HL-60 (cell line): ENCODE results near the gene EFR3B.

Experiments
- DNase-seq, 2 experiments: peaks; one replicate each; pipeline ENCODE4 v3.0.0-alpha.2; 2010 to 2020; ENCODE audit warnings: low read depth in 1 of 2, low spot score in 1 of 2
- H3K27ac ChIP-seq: fragments of 250-450 bp; sonication (Bioruptor Pico); replicated peaks from 2 replicates; pipeline ENCODE4 v1.5.1; 2020; ENCODE audit warnings: mild to moderate bottlenecking, moderate library complexity
- H3K27me3 ChIP-seq: fragments of 250-450 bp; sonication (Bioruptor Pico); 2 replicates; pipeline ENCODE4 v1.5.1; 2021; ENCODE audit warnings: mild to moderate bottlenecking, moderate library complexity; ENCODE audit not compliant: insufficient read depth, poor library complexity, severe bottlenecking
- H3K4me3 ChIP-seq: replicated peaks from 2 replicates; pipeline ENCODE4 v1.5.1; 2011; ENCODE audit warnings: mild to moderate bottlenecking, control low read depth, low read length; ENCODE audit not compliant: insufficient read depth
- CTCF ChIP-seq: IDR thresholded peaks from one replicate; pipeline ENCODE4 v1.5.1; 2011; ENCODE audit warnings: low read length, control low read depth, inconsistent platforms; ENCODE audit not compliant: insufficient read depth
- GABPA ChIP-seq: IDR thresholded peaks from 2 replicates; pipeline ENCODE4 v1.6.1; 2012; ENCODE audit warnings: low read depth
- POLR2AphosphoS5 ChIP-seq: IDR thresholded peaks from 2 replicates; pipeline ENCODE4 v1.6.1; 2012; ENCODE audit warnings: low read depth
- REST ChIP-seq: IDR thresholded peaks from 2 replicates; pipeline ENCODE4 v1.6.1; 2012; ENCODE audit warnings: low read depth; ENCODE audit not compliant: insufficient replicate concordance
- SPI1 ChIP-seq: IDR thresholded peaks from 2 replicates; pipeline ENCODE4 v1.6.1; 2012; ENCODE audit warnings: low read depth, mild to moderate bottlenecking, borderline replicate concordance

The EFR3B gene

GRCh38 chr2:25176138-25176537 is 134.3 kb downstream of the EFR3B start:
- Histone ChIP-seq H3K4me3 (no peak overlapping the region), H3K27ac (no peak overlapping the region), H3K27me3 (peaks cover 2% of the 10 kb centered on the region)
- DNase-seq: peak in 1 of 2 experiments; percentile 14
- TF ChIP-seq POLR2AphosphoS5 (no peak), GABPA (no peak), CTCF (no peak), SPI1 (peak; percentile 85), REST (no peak)

- Histone ChIP-seq H3K27ac (no peak overlapping the region), H3K27me3 (peaks cover 2% of the 10 kb centered on the region), H3K4me3 (no peak overlapping the region)
- DNase-seq: no peak
- TF ChIP-seq SPI1: no peak
- TF ChIP-seq GABPA: no peak
- TF ChIP-seq CTCF: no peak
- no peak for TF ChIP-seq REST
- TF ChIP-seq POLR2AphosphoS5: no peak
Measured at GRCh38 chr2:25176541-25177181, 134.8 kb downstream of the EFR3B start.

GRCh38 chr2:25177211-25177611 is 135.3 kb downstream of the EFR3B start:
- no peak for DNase-seq
- peaks cover 2% of the 10 kb centered on the region for H3K27me3 ChIP-seq

More at GRCh38 chr2:25177211-25177611, 135.3 kb downstream of the EFR3B start:
- H3K27ac ChIP-seq: no peak overlapping the region
- TF ChIP-seq CTCF (no peak), POLR2AphosphoS5 (no peak), SPI1 (no peak), REST (no peak), GABPA (no peak)
- H3K4me3 ChIP-seq: no peak overlapping the region
